Keratinocyte (primary cell): ENCODE measurements around the gene PITX1.

ENCODE experiments used
- CTCF ChIP-seq, 3 experiments: IDR thresholded peaks in 1 of 3; conservative IDR thresholded peaks in 1 of 3; optimal IDR thresholded peaks in 1 of 3; 2 replicates in 2 of 3; 3 replicates in 1 of 3; pipeline versions ENCODE3 to v1.5.1; 2011; ENCODE audit warnings: low read length in 3 of 3, mild to moderate bottlenecking in 3 of 3, moderate library complexity in 2 of 3, control low read depth in 1 of 3, inconsistent platforms in 1 of 3; ENCODE audit not compliant: insufficient read depth in 2 of 3; ENCODE audit errors: extremely low read depth in 1 of 3
- EZH2 ChIP-seq: IDR thresholded peaks from one replicate; pipeline ENCODE4 v1.6.1; 2012; ENCODE audit warnings: inconsistent platforms, mild to moderate bottlenecking, low read length, moderate library complexity

- TF ChIP-seq CTCF (optimal IDR thresholded peaks at IDR 0.05 in 1 of 3, IDR thresholded peaks at IDR 0.05 in 1 of 3, conservative IDR thresholded peaks at IDR 0.05 in 1 of 3; ENCODE audit: extremely low read depth in 1 of 3, insufficient read depth in 2 of 3, low read length in 3 of 3) (no peak), EZH2 (no peak)
Observed at GRCh38 chr5:135012033-135012588, 21.9 kb downstream of the PITX1 start.
